ENCODE results near the gene CASP10. TPM values are rescaled to one million over a fixed set of nuclear protein-coding genes. Genes with fewer than 3 reads are reported as not detected.
A peak's percentile ranks its signal among the peaks of the same experiment; 100 is the strongest.

Gene CASP10
- total and polyA plus RNA-seq, 2 of the 13 experiments (the other 11 are each of a cell fraction or from before 2014, with no cell fraction given), result 22.2 to 23.8 TPM

GRCh38 chr2:201233192-201233811, 50.4 kb downstream of the CASP10 start (continued):
- TF ChIP-seq DZIP1 (CRISPR knock-in tag; IDR thresholded peaks at IDR 0.05) (no peak), ZNF207 (IDR thresholded peaks at IDR 0.05; ENCODE audit: borderline replicate concordance) (no peak), ATF4 (CRISPR knock-in tag; IDR thresholded peaks at IDR 0.05) (no peak), ARID3A (IDR thresholded peaks at IDR 0.05; ENCODE audit: low read depth, low read length) (no peak), BCLAF1 (IDR thresholded peaks at IDR 0.05) (no peak), AGO2 (optimal IDR thresholded peaks at IDR 0.05; ENCODE audit: low read depth, low read length) (no peak), TEAD3 (CRISPR knock-in tag; optimal IDR thresholded peaks at IDR 0.05; ENCODE audit: borderline replicate concordance) (peak; percentile 74), ZNF572 (CRISPR knock-in tag; IDR thresholded peaks at IDR 0.05) (peak; percentile 92; the same call in 1 of the 2 replicates), PAXIP1 (CRISPR knock-in tag; conservative IDR thresholded peaks at IDR 0.05) (peak; percentile 46; the same call in 1 of the 2 replicates), ARID2 (CRISPR knock-in tag; IDR thresholded peaks at IDR 0.05; ENCODE audit: borderline replicate concordance) (no peak), TGIF2 (CRISPR knock-in tag; IDR thresholded peaks at IDR 0.05) (peak; percentile 65; the same call in 1 of the 2 replicates), DBP (CRISPR knock-in tag; IDR thresholded peaks at IDR 0.05; ENCODE audit: not compliant biosample characterization) (no peak), FLYWCH1 (CRISPR knock-in tag; IDR thresholded peaks at IDR 0.05) (no peak), ZNF468 (CRISPR knock-in tag; IDR thresholded peaks at IDR 0.05) (no peak; the same call in 1 of the 2 replicates), RFX5 (IDR thresholded peaks at IDR 0.05; ENCODE audit: low read depth, low read length) (no peak), CEBPB (IDR thresholded peaks at IDR 0.05; ENCODE audit: borderline replicate concordance, low read depth, low read length) (no peak)

All from HepG2 (cell line).